GM18867 (cell line): ENCODE data around the gene IGSF9B.

ENCODE experiments used
- ATAC-seq: cut with Tn5 transposase; IDR thresholded peaks from one replicate; pipeline ENCODE4 v1.9.1; 2021; ENCODE audit warnings: mild to moderate bottlenecking, moderate library complexity; ENCODE audit not compliant: unreplicated experiment

Gene IGSF9B

GRCh38 chr11:133940034-133940433 is 16.7 kb downstream of the IGSF9B start:
- ATAC-seq: no peak

GRCh38 chr11:133939558-133939957 is 17.2 kb downstream of the IGSF9B start:
- ATAC-seq: no peak

DNA sequence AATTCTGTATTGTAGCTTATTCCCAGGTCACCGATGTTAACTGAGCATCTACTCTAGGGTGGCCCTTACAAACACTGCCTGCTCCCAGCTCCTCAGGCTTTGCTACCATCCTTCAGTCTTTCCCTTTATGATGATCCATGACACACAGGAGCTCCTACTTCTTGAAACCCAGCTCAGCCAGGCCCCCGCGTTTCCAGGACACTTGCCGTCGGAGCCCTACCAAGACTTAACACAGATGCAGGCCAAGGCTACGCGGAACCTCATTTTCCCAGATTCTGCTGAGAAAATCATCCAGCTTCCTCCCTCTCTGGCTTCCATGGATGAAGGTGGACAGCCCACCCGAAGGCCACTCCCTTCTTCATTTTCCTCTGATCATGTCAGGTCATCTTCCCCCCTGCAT is 18.6 kb downstream of the IGSF9B start:
- ATAC-seq: no peak

DNA sequence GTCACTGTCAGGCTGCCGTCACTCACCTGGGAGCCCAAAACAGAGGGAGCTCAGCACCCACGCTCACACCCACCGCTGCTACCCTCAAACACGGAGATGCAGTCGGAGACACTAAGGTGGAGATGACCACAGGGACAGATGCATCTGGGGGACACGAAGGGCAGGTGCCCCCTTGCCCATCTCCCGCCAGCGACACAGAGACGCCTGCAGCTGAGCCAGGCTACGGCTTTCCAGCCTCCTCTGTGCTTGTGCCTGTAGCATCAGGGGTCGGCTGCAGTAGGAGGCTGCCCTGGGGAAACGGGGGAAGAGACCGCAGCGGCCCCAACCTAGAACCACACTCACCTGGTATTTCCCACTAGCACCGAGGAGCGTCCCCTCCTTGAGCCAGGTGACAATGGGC is 19.3 kb downstream of the IGSF9B start:
- ATAC-seq: no peak

- no peak for ATAC-seq
Measured at GRCh38 chr11:133937015-133937414, 19.8 kb downstream of the IGSF9B start.

DNA sequence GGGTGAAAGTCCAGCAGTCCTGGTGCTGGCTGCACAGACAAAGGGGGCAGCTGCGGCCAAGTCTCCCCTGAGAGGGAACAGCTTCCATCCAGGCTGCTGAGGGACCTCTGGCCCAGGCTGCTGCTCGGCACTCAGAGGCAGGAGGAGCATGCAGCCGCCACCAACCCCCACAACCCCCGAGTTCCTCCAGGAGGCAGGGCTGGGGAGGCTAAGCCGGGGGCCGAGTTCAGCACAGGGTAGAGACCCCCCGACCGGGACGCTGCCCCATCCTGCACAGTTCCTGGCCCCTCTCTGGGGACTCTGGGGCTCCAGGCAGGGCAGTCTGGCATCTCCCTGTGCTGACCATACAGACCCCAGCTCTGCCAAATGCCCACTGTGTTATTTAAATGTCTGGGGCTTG is 20.2 kb downstream of the IGSF9B start:
- ATAC-seq: no peak

DNA sequence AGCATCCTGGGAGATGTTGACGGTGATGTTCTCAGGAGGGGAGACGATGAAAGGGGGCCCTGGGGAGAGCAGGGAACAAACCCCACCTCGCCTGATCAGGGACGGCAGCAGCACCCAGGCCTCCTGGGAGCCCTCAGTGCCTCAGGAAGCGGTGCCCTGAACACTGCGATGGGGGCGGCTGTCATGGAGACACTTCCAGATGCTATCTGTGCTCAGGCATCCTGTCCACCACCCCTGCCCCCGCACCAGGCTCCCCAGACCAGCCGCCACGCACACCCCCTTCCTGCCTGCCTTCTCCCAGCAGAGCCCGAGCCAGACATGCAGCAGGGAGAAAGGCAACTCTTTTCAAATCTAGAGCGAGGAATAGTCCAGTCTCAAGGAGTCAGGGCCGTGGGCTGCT is 20.6 kb downstream of the IGSF9B start:
- ATAC-seq: no peak

GRCh38 chr11:133935551-133935910 is 21.2 kb downstream of the IGSF9B start:
- ATAC-seq: no peak

DNA sequence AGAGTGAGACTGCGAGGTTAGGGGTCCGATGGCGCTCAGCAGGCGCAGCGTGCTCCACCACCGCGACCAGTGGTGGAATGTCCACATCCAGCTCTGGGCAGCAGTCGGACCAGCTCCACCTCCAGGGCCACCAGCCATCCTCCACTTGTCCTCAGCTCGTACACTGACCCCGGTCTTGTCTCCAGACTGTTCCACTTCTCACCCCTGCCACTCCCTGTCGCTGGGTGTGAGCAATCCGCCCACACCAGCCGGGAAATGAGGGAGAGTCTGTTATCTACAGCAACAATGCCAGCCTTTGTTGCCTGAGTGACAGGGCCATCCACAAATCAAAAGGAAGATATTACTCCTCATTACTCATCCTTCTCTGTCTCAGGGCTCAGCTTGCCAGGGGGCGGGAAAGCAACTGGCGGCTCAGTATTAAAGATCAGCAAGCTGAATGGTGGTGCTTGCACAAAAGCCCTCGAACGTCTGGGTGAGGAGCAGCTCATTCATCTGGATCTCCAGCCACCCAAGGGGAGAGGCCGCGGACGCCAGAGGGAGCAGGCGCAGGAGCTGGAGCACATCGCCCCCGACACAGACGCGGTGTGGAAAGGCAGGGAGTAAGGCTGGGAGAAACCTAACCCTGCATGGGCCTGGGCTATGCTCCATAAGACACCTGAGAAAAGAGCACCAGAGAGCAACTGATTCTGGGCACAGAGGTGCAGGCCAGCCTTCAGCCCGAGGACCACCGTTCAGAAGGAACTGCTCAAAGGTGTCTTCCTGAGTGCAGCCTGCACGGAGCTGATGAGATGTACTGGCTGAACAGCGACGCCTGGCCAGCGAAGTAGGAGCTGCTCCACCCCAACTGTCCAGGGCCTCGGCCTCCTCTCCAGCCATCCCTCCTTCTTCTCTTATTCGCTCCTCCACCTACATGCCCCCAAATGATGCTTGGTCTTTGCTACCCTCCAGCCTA is 21.9 kb downstream of the IGSF9B start:
- ATAC-seq: no peak

- ATAC-seq: no peak
Measured at GRCh38 chr11:133934096-133934495, 22.7 kb downstream of the IGSF9B start.

GRCh38 chr11:133931449-133932060 is 25.2 kb downstream of the IGSF9B start:
- no peak for ATAC-seq

DNA sequence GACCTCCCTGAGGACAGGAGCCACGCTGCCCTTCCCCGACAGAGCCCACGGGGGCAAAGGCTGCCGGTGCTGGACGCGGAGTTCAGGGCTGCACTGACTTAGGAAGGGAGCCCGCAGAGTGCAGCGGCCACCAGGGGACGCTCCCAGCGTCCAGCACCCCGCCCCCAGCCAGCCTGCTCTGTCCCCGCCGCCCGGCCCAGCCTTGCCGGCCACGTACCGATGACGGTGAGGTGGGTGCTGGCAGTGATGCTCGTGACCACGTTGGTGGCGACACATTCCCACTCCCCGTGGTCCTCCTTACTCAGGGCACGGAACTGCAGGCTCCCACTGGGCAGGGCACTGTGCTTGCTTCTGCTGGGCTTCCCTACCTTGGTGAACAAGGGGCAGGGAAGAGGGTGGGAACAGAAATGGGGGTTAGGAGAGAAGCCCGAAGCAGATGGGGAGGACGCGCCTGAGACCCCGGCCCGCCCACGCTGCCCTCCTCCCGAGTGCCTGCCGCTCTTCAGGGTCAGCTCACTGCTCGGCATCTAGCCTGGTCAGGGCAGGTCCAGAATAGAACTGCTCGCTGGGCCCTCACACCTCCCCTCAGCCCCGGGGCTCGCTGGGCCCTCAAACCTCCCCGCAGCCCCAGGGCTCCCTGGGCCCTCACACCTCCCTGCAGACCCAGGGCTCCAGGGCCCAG is 25.9 kb downstream of the IGSF9B start:
- no peak for ATAC-seq

GRCh38 chr11:133930053-133930766 is 26.6 kb downstream of the IGSF9B start:
- no peak for ATAC-seq

- no peak for ATAC-seq
Measured at GRCh38 chr11:133929401-133930052, 27.2 kb downstream of the IGSF9B start.

GRCh38 chr11:133928628-133929059 is 28.1 kb downstream of the IGSF9B start:
- no peak for ATAC-seq

DNA sequence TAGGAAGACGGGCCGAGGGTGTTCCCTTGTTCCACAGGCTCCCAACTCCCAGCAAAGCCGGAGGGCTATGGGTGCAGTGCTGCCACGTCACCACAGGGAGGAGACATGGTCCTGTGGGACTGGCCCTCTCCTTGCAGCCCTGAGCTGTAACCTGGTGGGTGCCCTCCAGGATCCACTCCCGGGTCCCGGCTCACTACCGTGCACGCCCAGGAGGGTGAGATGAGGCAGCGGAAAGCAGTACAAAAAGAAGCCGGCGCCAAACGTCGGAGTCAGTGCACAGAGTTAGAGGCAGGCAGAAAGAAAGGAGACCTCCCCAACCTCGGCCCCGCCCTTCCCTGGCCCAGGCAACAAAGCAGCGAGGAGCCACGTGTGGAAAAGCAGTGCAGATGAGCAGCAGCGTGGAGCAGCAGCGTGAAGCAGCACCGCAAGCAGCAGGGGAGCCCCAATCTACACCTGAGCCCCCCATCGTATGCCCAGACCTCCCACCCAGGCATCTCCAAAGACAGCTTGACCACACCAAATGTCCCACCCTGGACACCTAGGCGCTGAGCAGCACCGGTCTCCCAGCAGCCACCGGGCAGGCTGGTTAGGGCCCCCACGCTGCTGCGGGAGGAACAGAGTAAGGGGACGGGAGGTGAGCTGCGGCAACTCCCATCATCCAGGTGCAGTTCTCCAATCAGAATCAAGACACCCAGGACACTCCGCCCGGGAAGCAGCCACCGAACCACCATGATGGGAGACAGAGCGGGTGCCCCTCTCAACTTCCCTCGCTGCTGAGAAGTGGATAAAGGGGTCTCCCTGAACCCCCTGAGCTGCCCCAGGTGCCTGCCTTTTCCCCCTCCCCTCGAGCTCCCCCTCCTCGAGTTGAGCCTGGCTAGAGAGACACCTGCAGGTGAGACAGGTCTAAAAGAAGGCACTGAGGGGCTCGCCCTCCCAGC is 28.8 kb downstream of the IGSF9B start:
- peak; percentile 83 for ATAC-seq

DNA sequence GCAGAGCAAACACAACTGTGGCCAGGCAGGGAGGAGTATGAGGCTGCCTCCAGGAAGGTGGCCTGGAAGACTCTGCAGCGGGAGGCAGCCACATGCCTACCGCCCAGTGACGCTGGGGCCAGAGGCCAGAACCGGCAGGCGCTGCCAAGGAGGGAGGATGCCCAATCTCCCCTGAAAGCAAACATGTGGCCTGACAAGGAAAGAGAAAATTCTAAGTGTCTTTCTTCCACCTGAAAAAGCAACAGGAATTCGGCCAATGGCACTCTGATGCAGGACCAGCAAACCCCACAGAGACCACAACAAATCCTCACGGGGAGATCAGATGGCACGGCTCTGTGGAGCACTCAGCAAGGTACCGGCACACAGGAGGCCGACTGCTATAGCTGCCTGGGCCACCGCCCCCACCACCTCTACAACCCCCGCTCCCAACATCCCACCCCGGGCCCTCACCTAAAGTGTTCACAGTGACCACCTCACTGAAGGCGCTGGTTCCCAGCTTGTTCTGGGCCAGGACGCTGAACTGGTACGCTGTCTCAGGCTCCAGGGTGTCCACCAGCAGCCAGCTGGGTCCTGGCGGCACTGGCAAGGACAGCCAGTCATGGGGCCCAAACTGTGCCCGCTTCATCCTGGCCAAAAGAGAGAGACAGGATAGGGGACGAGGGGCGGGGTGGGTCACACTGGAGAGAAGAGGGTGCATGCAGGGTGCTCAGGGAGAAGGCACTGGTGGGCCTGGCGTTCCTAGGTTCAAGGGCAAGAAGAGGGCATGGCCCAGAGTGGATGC is 30.1 kb downstream of the IGSF9B start:
- ATAC-seq: no peak

DNA sequence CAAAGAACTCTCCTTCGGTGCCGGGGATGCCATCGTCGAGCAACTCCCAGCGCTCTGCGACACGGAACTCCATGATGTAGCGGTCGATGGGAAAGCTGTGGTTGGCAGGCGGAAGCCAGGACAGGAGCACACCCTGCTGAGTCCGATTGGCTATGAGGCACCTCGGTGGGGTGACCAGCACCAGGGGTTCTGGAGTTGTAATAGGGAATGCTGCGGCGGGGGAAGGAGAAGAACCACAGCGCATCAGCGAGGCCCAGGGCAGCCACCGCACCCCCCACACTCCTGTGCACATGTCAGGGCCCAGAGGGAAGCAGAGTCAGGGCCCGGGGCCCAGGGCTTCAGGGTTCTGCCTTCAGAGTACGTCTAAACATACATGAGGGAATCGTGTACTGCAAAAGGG is 31.0 kb downstream of the IGSF9B start:
- ATAC-seq: no peak

GRCh38 chr11:133924661-133925060 is 32.1 kb downstream of the IGSF9B start:
- no peak for ATAC-seq
